A673 (cell line): ENCODE results near the gene ADARB2.

ENCODE experiments used
- CTCF ChIP-seq: fragments of 300-800, 200-600 bp; sonication (generic); conservative IDR thresholded peaks from 2 replicates; pipeline ENCODE4 v1.5.1; 2017; ENCODE audit warnings: low read depth, mild to moderate bottlenecking, antibody characterized with exemption, low read length, moderate library complexity, mixed read lengths
- EZH2 ChIP-seq: fragments of 200-600 bp; sonication (generic); IDR thresholded peaks from 2 replicates; pipeline ENCODE4 v1.6.1; 2017; ENCODE audit warnings: borderline replicate concordance, low read depth, mild to moderate bottlenecking, mixed read lengths, antibody characterized with exemption, low read length; ENCODE audit not compliant: poor library complexity, severe bottlenecking

DNA sequence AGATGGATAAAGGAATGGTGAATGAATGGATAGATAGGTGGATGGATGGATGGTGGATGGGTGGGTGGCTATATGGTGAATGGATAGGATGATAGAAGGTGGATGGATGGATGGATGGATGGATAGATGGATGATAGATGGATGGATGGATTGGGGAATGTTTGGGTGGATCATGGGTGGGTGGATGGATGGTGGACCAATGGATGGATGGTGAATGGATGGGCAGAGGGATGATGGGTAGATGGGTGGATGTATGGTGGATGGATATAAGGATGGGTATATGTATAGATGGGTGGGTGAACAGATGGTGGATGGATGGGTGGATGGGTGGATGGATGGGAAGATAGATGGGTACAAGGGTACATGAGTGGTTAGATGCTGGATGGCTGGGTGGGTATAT lies 322.4 kb downstream of the ADARB2 start:
- TF ChIP-seq CTCF, result no peak
- no peak for TF ChIP-seq EZH2
